Measurements from ENCODE around the gene APOBEC2.
"Not testable (repeated sequence)": the region's sequence is repeated elsewhere in the genome, so short reads cannot be mapped to it uniquely, and the experiment has no call there.

The APOBEC2 gene

DNA sequence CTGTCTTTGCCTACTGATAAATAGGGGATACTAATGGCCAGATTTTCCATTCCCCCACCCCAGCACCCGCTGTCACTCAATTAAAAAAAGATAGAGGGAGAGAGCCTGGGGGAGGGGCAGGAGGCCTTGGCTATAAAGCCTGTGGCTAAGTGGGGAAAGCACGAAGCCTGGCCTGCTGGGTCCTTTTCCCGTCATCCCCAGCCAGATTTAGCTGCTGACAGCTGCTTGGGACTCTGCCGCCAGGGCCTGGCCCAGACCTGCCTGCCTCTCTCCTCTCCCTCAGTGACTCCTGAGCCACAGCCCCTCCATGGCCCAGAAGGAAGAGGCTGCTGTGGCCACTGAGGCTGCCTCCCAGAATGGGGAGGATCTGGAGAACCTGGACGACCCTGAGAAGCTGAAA is at the start of gene APOBEC2:
APOBEC2 (plus strand) TSS at position 162 of the 400 bp plus-strand sequence; CDS start at position 308, 146 bp downstream.
- DNase-seq = no peak

DNA sequence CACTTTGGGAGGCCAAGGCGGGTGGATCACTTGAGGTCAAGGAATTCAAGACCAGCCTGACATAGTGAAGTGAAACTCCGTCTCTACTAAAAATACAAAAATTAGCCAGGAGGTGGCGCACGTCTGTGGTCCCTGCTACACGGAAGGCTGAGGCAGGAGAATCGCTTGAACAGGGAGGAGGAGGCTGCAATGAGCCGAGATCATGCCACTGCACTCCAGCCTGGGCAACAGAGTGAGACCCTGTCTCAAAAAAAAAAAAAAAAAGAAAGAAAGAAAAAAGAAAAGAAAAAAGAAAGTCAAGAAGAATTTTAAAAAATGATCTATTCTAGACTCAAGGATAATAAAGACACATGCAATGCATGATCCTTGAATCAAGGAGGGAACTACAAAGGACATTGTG is 46.8 kb upstream of the APOBEC2 start:
- DNase-seq = not testable (repeated sequence)

- not testable (repeated sequence) for DNase-seq
These were observed 46.0 kb upstream of the APOBEC2 start for GRCh38 chr6:41006980-41007379.

DNA sequence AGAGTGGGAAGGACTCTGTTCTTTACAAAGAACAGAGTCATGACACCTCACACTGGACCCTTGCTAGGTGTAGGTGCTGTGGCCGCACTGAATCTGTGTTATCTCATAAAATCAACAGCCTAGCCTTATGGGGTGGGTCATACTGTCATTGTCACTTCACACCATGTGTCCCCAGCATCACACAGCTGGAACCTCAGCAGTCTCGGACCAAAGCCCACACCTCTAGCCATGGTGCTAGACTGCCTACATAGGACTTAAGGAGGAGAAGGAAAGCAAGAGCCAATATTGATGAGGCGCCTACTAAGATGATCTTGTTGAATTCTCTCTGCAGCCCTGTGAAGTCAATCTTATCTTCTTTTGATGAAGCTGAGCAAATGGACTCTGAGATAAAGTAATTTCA is 45.0 kb upstream of the APOBEC2 start:
- DNase-seq = no peak

DNA sequence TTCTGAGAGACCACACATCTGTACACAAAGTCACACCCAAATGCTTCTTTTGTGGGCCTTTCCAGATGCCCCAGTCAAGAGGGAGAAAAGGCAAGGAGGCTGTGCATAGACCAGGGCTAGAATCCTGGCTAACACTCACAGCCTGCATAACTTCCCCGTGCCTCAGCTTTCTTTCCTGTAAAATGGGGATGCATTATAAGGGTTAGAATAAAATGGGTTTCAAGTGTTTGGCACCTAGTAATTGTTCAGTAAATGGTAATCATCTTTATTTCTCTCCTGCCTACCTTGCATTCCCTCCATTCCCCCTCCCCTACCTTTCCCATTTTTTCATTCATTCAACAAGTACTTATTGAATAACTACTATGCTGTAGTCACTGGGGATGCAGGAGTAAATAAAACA is 43.3 kb upstream of the APOBEC2 start:
- no peak for DNase-seq

GRCh38 chr6:41011673-41012072 is 41.3 kb upstream of the APOBEC2 start:
- DNase-seq = no peak

DNA sequence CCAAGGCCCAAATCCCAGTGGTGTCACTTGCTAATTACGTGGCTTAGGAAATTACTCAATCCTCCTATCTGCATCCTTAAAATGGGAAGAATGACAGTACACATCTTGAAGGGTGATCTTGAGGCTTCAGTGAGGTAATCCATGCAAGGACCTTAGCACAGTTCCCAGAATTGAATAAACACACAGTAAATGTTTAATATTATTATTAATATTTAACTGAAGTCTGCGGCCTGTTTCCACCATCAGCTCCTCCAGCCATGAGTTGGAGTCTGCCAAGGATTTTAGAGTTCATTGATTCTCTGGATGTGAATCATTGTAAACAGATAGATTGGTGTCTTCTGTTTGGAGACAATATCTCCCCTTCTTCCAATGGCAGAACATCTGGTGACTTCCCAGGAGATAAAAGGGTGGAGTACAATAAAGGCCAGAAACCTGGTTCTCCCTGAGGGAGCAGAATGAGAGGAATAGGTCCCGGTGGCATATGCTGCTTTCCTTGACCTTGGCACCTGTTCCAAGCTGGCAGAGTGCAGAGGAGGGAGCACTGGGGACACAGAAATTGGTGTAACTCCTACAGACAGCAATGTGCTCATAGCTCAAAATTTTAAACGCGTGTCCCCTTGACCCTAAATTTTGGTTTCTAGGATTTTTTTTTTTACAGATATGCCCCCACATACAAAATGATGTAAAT is 39.4 kb upstream of the APOBEC2 start:
- no peak for DNase-seq

DNA sequence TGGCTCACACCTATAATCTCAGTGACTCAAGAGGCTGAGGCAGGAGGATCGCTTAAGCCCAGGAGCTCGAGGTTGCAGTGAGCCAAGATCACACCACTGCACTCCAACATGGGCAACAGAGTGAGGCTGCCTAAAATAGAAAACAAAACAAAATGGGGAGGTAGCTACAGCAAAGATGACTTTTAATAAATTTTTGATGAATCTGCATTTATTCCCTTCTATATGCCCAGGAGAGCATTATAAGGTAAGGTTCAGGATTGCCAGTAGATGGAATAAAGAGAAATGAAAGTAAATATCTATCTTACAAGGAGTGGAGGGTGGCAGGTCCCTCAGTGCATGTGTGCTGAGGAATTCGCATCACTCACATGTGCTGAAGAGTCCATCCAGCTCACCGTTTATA is 38.2 kb upstream of the APOBEC2 start:
- no peak for DNase-seq

- not testable (repeated sequence) for DNase-seq
These were observed 37.1 kb upstream of the APOBEC2 start for GRCh38 chr6:41015860-41016259.

- DNase-seq = no peak
These were observed 35.3 kb upstream of the APOBEC2 start for GRCh38 chr6:41017663-41018062.

GRCh38 chr6:41021832-41022231 is 31.2 kb upstream of the APOBEC2 start:
- no peak for DNase-seq

GRCh38 chr6:41022294-41022693 is 30.7 kb upstream of the APOBEC2 start:
- no peak for DNase-seq

GRCh38 chr6:41023114-41023513 is 29.9 kb upstream of the APOBEC2 start:
- no peak for DNase-seq

DNA sequence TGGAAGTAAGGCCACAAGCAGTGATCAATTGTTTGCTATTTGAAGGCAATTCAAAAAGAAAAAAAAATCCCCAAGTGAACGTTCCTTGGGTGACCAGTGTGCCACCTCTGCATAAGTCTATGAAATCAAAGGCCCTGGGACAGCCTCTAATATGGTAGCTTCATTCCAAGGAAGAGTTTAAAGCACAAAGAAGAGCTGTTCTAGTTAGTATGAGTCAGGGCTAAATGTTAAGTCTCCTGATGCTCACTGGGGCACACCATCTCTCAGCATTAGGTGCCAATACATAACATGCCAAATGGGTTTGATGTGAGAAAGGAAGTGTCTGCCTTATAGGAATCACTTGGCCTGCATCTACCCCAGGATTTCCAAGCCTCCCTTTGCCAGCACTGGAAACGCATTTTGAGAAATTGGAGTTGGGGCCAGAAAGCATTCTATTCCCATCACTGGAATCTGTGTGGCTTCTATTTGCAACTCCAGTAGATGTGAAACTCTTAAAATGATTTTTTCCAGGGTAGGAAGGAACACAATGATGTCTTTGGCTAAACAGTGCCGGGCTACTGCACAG is 27.0 kb upstream of the APOBEC2 start:
- no peak for DNase-seq

- no peak for DNase-seq
These were observed 25.8 kb upstream of the APOBEC2 start for GRCh38 chr6:41027241-41027640.

GRCh38 chr6:41027799-41028560 is 25.0 kb upstream of the APOBEC2 start:
- DNase-seq = peak in 1 of 2 experiments; percentile 5

GRCh38 chr6:41028561-41029412 is 24.2 kb upstream of the APOBEC2 start:
- DNase-seq = no peak

GRCh38 chr6:41032830-41033229 is 20.2 kb upstream of the APOBEC2 start:
- no peak for DNase-seq

DNA sequence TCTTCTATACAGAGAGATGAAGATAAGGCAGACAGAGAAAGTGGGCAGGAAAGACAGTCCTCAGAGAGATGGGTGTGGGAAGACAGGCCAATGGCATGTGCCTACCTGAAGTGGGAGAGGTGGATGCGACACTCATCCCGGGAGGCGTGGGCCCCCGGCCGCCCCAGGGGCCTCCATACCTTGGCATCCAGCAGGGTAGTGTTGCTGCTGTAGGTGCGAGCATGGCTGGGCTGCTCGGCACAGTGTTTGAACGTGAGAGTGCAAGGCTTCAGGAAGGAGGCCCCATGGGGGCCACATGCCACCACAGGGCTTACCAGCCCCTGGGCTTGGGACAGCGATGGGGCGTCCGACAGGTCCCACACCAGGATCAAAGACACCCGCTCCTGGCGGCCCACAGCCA is 19.2 kb upstream of the APOBEC2 start:
- no peak for DNase-seq

- no peak for DNase-seq
These were observed 16.8 kb upstream of the APOBEC2 start for GRCh38 chr6:41036186-41036585.

- DNase-seq = no peak
These were observed 16.4 kb upstream of the APOBEC2 start for GRCh38 chr6:41036601-41037000.

DNA sequence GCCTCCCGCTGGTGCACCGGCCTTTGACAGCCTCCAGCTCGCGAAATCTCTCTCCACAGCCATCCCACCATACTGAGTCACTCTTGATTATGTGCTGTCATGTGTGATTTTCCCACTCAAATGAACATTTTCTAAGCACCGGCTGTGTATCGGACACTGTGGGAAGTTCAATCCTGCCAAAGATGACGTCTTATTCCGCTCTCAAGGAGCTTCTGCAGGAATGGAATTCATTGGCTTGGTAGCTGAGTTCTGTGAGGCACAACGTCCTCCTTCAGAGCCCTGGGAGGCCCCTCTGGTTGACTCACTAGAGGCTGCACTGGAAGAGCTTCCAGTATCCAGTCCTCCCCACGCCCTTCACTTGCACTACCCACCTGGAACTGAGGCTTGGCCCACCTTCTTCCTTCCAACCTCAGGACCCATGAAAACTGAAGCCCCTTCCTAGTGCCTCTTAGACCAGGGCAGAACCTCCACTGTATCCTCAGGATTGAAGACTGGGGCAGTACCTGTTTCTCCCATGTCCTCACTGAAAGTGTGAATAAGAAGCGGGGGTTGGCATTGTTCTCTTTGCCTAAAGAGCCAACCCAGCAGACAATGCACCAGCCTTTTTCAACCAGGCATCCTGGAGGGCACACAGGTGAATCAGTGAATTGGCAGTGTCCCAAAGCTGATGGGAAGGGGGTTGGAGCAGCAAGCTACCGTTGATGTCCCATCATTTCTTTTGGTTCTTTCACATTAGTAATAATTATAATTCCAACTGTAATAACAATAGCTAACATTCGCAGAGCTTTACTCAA is 15.7 kb upstream of the APOBEC2 start:
- DNase-seq = no peak

Data from cerebellar nuclear complex (tissue), 1 donor.